Brain microvascular endothelial cell (primary cell): Measurements from ENCODE around the gene SSTR1.

ENCODE experiments used
- DNase-seq: peaks from one replicate; pipeline ENCODE4 v3.0.0-alpha.2; 2020
- H3K27ac ChIP-seq: fragments of 250-450 bp; sonication (Bioruptor Pico); 2 replicates; pipeline ENCODE4 v1.5.1; 2020; ENCODE audit warnings: mild to moderate bottlenecking, moderate library complexity
- H3K27me3 ChIP-seq: fragments of 250-450 bp; sonication (Bioruptor Pico); replicated peaks from 2 replicates; pipeline ENCODE4 v1.5.1; 2020; ENCODE audit warnings: mild to moderate bottlenecking
- H3K36me3 ChIP-seq: fragments of 250-450 bp; sonication (Bioruptor Pico); replicated peaks from 2 replicates; pipeline ENCODE4 v1.5.1; 2020; ENCODE audit warnings: mild to moderate bottlenecking
- H3K4me3 ChIP-seq: 2 replicates; pipeline ENCODE4 v1.5.1; 2011; ENCODE audit warnings: low read depth, mild to moderate bottlenecking, control low read depth, low read length, moderate library complexity
- CTCF ChIP-seq: IDR thresholded peaks from 2 replicates; pipeline ENCODE4 v1.5.1; 2011; ENCODE audit warnings: low read depth, mild to moderate bottlenecking, moderate library complexity, low read length, control low read depth, inconsistent platforms; ENCODE audit errors: missing control alignments
- in situ Hi-C: cut with HindIII; loops from 2 replicates; pipeline ENCODE4 v1.10.0; 2017; ENCODE audit warnings: low sequenced_read_pairs, low pct_ligation_motif_present

Gene SSTR1

GRCh38 chr14:38204719-38205115, 3.0 kb upstream of the SSTR1 start:
- in situ Hi-C loops, result no loop called here
- H3K36me3 ChIP-seq, result no peaks in the 10 kb centered on the region
- no peak overlapping the region for H3K4me3 ChIP-seq
- DNase-seq, result no peak
- TF ChIP-seq CTCF, result no peak
- H3K27me3 ChIP-seq, result peaks cover 13% of the 10 kb centered on the region
- H3K27ac ChIP-seq, result no peak overlapping the region

- Histone ChIP-seq H3K36me3 (no peaks in the 10 kb centered on the region), H3K27me3 (peaks cover 15% of the 10 kb centered on the region), H3K4me3 (no peak overlapping the region), H3K27ac (no peak overlapping the region)
- DNase-seq, result no peak
- in situ Hi-C loops, result no loop called here
- TF ChIP-seq CTCF, result no peak
These were observed 2.4 kb upstream of the SSTR1 start for GRCh38 chr14:38205119-38205813.

- H3K36me3 ChIP-seq, result no peaks in the 10 kb centered on the region
- no peak overlapping the region for H3K4me3 ChIP-seq
- in situ Hi-C loops, result no loop called here
- DNase-seq, result no peak
- H3K27ac ChIP-seq, result no peak overlapping the region
- peaks cover 19% of the 10 kb centered on the region for H3K27me3 ChIP-seq
- no peak for TF ChIP-seq CTCF
These were observed 1.6 kb upstream of the SSTR1 start for GRCh38 chr14:38205949-38206665.

DNA sequence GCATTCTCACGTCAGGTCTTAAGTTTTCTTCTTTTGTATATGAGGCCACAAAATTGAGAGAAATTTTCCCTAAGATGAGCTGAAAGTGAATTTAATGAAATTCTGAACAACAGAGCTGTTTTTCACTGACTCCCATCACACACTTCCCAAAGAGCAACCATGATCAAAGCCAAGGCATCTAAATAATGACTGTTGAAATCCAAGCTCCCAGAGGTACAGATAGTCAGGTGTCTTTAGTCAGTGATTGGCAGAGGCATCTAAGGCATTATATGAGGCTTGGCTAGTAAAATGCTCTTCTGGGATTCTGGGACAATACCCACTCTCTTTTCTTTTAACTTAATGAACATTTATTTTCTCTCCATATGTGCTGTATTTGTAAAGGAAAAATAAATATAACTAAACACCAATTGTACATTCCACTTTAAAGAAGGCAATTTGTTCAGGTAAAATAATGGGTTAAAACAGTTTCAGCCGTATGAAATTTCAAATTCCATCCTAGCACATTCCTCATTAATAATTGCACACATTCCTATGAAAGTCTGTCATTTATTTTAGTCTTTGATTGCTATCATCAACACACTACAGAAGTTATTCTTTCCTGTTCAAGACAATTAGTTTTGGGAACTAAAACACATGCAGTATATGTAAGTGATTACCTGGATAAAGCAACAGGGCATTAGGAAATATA, 871 bp upstream of the SSTR1 start:
- Histone ChIP-seq H3K36me3 (no peaks in the 10 kb centered on the region), H3K4me3 (no peak overlapping the region), H3K27me3 (peaks cover 26% of the 10 kb centered on the region), H3K27ac (no peak overlapping the region)
- in situ Hi-C loops, result no loop called here
- no peak for DNase-seq
- TF ChIP-seq CTCF, result no peak

GRCh38 chr14:38207377-38207735, 348 bp upstream of the SSTR1 start:
- no peak for TF ChIP-seq CTCF
- Histone ChIP-seq H3K36me3 (no peaks in the 10 kb centered on the region), H3K4me3 (no peak overlapping the region), H3K27ac (no peak overlapping the region), H3K27me3 (peaks cover 26% of the 10 kb centered on the region)
- in situ Hi-C loops, result no loop called here
- no peak for DNase-seq
